ENCODE measurements around the gene GTF3C4.

Gene GTF3C4, protein sequence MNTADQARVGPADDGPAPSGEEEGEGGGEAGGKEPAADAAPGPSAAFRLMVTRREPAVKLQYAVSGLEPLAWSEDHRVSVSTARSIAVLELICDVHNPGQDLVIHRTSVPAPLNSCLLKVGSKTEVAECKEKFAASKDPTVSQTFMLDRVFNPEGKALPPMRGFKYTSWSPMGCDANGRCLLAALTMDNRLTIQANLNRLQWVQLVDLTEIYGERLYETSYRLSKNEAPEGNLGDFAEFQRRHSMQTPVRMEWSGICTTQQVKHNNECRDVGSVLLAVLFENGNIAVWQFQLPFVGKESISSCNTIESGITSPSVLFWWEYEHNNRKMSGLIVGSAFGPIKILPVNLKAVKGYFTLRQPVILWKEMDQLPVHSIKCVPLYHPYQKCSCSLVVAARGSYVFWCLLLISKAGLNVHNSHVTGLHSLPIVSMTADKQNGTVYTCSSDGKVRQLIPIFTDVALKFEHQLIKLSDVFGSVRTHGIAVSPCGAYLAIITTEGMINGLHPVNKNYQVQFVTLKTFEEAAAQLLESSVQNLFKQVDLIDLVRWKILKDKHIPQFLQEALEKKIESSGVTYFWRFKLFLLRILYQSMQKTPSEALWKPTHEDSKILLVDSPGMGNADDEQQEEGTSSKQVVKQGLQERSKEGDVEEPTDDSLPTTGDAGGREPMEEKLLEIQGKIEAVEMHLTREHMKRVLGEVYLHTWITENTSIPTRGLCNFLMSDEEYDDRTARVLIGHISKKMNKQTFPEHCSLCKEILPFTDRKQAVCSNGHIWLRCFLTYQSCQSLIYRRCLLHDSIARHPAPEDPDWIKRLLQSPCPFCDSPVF

GRCh38 chr9:132670457-132671391, at the start of gene GTF3C4:
Gene GTF3C4 (plus strand): TSS chr9:132670464. CDS start chr9:132670599, 135 bp downstream.
- no peak for DNase-seq

- no peak for DNase-seq
Measured at GRCh38 chr9:132622159-132622558, 48.1 kb upstream of the GTF3C4 start.

DNA sequence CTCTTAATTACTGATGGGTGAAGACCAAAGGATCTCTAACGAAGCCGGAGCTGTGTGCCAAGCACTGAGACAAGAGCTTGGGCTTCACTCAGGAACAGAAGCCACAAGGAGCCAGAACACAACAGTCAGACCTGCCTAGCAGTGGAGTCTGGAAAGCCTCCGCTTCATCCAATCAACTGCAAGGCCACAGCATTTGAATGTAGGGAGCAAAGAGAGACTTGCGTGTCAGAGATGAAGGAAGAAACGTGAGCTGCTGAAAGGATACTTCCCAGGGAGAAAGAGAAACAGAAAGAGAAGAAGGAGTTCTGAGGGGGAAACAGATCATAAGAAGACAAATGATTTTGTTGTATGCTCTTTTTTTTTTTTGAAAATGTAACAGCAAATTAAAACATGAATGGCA, 44.0 kb upstream of the GTF3C4 start:
- DNase-seq, result no peak

DNA sequence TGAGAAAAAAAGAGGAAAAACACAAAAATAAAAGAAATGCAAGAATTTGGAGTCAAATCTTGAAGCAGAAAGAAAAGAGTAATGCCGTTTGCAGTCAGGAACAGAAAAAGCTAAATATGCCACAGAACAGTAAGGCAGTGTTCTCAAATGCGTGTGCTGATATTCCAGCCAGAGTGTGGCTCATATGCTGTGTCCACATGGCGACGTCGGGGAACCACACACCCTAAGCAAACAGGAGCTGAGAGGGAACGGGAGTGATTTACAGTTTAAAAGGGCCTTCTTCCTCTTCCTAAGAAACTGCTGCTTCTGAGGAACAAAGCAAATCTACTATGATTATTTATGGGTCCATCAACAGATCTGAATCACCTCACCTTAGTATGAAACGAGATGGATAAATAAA, 43.2 kb upstream of the GTF3C4 start:
- no peak for DNase-seq

GRCh38 chr9:132627594-132627993, 42.7 kb upstream of the GTF3C4 start:
- no peak for DNase-seq

DNA sequence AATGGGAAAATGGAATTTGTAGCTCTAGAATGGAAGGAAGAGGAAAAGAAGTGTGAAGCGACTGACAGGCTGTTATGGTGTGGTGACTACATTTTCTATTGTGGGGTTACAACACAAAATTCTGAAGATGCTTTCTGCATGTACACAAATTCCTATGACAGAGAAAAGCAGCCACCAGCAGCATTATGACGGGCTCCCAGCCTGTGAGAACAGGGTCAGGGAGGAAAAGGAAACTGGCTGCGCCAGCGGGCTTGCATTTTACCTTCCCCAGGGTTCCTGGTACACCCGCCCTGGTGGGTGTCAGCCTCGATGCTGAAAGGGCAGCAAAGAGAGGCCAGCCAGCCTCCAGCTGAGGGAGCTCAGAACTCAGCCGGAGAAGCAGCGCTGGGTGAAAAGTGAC, 41.5 kb upstream of the GTF3C4 start:
- DNase-seq, result no peak

- DNase-seq, result no peak
Measured at GRCh38 chr9:132630116-132630515, 40.1 kb upstream of the GTF3C4 start.

DNA sequence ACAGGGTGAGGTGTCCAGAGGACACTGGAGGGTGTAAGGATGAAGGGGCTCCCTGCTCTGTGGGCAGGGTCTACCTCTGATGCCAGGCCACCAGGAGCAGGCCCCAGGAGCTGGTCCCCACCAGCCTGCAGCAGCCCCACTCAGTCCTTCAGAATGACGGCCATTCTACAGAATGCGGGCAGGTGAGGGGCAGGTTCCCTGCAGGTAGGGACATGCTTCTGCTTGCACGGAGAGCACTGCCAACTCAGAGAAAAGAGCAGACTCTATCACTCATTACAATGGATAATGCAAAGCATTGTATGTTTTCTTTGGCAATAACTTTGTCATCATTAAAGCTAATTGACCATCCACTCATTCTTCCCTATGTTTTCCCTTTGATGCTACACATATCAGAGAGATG, 39.5 kb upstream of the GTF3C4 start:
- DNase-seq, result no peak

- DNase-seq, result no peak
Measured at GRCh38 chr9:132631280-132631679, 39.0 kb upstream of the GTF3C4 start.

- DNase-seq, result no peak
Measured at GRCh38 chr9:132631685-132632084, 38.6 kb upstream of the GTF3C4 start.

GRCh38 chr9:132632413-132633129, 37.7 kb upstream of the GTF3C4 start:
- DNase-seq, result no peak

- no peak for DNase-seq
Measured at GRCh38 chr9:132634327-132634726, 35.9 kb upstream of the GTF3C4 start.

GRCh38 chr9:132637351-132637750, 32.9 kb upstream of the GTF3C4 start:
- DNase-seq, result no peak

DNA sequence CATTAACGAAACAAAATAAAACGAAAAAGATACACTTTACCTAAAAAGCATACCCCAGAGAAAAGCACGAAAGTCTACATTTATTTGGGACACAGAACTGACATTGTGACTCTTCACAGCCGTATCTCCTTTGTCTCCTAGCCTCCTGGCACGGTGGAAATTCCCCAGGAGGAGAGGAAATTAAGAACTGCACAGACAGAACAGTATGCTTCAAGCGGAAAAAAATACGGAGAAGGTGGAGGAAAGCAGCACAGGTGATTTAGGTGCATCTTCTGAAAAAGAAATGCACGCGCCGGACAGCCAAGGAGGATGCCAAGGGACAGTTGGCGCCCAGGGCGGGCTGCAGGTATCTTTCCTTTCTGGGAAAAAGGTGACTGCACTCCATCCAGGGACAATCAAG, 32.5 kb upstream of the GTF3C4 start:
- no peak for DNase-seq

GRCh38 chr9:132638240-132638639, 32.0 kb upstream of the GTF3C4 start:
- no peak for DNase-seq

- DNase-seq, result no peak
Measured at GRCh38 chr9:132639322-132639721, 30.9 kb upstream of the GTF3C4 start.

GRCh38 chr9:132641216-132641615, 29.0 kb upstream of the GTF3C4 start:
- DNase-seq, result no peak

DNA sequence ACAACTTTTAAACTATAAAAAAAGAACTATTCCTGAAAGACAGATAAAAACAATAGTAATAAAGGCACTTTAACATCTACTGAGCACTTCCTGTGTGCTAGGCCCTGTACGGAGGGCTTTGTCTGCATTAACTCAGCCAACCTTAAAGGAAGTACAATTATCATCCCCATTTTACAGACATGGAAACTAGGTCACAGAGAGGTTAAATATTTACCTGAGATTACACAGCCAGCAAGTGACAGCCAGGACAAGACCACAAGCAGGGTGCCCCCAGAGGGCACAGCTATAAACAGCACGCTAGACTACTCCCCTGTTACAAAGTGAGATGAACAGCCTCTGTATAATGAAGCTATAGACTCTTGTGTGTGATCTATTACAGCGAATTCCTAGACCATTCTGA, 26.0 kb upstream of the GTF3C4 start:
- no peak for DNase-seq

DNA sequence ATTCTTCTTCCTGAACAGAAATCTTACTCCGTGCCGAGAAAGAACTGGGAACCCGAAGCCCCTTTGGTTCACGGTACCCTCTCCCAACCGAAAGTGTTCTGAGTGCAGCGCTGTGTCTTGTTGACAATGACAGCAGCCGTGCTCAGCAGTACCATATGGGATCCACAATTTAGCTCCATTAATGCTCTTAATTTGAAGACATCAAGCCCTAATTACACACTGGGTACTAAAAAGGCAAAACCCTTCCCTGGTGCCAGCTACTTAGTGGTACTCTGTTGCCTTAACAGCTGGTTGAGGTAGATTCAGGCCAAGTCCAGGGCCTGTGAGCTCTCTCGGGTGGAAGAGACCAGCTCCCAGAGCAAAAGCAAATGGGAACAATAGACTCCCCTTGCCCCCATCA, 25.0 kb upstream of the GTF3C4 start:
- DNase-seq, result no peak

DNA sequence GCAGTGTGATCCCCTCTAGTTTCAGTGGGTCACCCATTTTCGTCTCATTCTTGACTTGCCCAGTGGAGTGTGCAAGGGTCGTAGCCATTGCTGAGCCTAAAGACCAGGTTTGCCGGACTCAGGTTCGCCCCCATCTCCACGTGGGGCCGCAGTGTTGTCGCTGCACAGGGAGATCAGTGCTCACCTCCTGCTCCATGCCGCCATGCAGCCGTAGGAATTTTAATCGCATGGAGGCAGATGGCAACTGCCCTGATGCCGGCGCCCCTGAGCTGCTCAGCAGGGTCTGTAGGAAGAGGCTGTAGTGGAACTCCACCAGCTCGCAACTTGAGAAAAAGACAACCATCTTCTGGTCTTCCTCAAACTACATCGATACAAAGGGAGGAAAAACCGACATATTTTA, 24.6 kb upstream of the GTF3C4 start:
- DNase-seq, result no peak

DNA sequence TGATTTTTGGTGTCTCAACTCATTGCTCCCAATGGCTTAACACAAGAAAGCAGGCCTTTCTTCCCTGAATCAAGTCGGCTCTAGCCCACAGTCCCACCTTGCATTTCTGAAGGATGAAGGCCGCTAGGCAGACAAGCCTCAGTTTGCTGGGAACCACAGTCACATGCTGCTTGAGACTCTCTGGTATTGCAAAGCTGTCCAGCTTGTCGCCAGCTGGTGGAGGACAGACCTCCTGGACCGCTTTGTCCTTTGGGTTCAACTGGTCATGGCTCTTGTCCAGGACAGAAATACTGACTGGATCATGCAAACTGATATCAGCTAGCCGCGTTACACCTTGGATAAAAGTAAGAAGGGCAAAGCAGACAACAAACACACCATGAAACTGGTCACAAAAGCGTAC, 23.5 kb upstream of the GTF3C4 start:
- no peak for DNase-seq

DNA sequence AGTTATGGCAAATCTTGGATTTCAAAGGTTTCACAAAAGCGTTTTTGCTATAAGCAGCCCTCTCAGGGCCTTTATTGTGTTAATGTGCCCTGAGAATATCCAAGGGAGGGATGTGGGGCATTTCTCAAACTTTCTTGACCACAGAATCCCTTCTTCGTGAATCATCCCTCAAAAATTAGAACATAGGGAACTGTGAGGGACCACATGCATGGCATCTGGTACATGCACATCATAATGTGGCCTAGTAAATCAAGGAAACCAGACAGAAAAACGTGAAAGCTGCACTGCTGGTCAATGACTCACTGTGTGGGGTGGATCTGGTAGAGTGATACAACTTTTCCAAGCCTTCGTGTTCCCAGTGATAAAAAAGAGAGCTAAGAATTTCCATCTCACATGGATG, 22.9 kb upstream of the GTF3C4 start:
- DNase-seq, result no peak
